Kidney epithelial cell (primary cell): ENCODE data around the gene CCDC92B. TPM values are rescaled to one million over a fixed set of nuclear protein-coding genes. Genes with fewer than 3 reads are reported as not detected.

Experiments
- DNase-seq: peaks from one replicate; pipeline ENCODE4 v3.0.0-alpha.2; 2010; ENCODE audit warnings: low read depth
- H3K27me3 ChIP-seq: 2 replicates; pipeline ENCODE4 v1.6.0; 2011; ENCODE audit warnings: low read length; ENCODE audit not compliant: control insufficient read depth, insufficient read depth
- H3K36me3 ChIP-seq: 2 replicates; pipeline ENCODE4 v1.5.1; 2011; ENCODE audit warnings: low read length; ENCODE audit not compliant: control insufficient read depth, insufficient read depth
- H3K4me3 ChIP-seq: 2 replicates; pipeline ENCODE4 v1.5.1; 2011; ENCODE audit warnings: low read depth, mild to moderate bottlenecking, control low read depth, low read length
- CTCF ChIP-seq: IDR thresholded peaks from 2 replicates; pipeline ENCODE4 v1.5.1; 2011; ENCODE audit warnings: mild to moderate bottlenecking, moderate library complexity, low read length, control low read depth, inconsistent platforms; ENCODE audit not compliant: insufficient read depth, poor library complexity, severe bottlenecking
- total RNA-seq: library from RNA; depleted of rRNA; stranded (reverse); fragments of >200 nt; gene quantifications from 2 replicates; pipeline ENCODE4 v1.2.3, GENCODE V29; 2015

Gene CCDC92B
- total RNA-seq, 1 donor from 2014 or later = not detected

- no peak overlapping the region for H3K4me3 ChIP-seq
- no peaks in the 10 kb centered on the region for H3K36me3 ChIP-seq
- no peak for TF ChIP-seq CTCF
- H3K27me3 ChIP-seq = no peaks in the 10 kb centered on the region
- no peak for DNase-seq
These were observed 59.0 kb downstream of the CCDC92B start for GRCh38 chr17:2690165-2691068.

GRCh38 chr17:2689411-2690164 is 59.9 kb downstream of the CCDC92B start:
- no peaks in the 10 kb centered on the region for H3K27me3 ChIP-seq
- TF ChIP-seq CTCF = no peak
- DNase-seq = no peak
- no peak overlapping the region for H3K4me3 ChIP-seq
- H3K36me3 ChIP-seq = no peaks in the 10 kb centered on the region

DNA sequence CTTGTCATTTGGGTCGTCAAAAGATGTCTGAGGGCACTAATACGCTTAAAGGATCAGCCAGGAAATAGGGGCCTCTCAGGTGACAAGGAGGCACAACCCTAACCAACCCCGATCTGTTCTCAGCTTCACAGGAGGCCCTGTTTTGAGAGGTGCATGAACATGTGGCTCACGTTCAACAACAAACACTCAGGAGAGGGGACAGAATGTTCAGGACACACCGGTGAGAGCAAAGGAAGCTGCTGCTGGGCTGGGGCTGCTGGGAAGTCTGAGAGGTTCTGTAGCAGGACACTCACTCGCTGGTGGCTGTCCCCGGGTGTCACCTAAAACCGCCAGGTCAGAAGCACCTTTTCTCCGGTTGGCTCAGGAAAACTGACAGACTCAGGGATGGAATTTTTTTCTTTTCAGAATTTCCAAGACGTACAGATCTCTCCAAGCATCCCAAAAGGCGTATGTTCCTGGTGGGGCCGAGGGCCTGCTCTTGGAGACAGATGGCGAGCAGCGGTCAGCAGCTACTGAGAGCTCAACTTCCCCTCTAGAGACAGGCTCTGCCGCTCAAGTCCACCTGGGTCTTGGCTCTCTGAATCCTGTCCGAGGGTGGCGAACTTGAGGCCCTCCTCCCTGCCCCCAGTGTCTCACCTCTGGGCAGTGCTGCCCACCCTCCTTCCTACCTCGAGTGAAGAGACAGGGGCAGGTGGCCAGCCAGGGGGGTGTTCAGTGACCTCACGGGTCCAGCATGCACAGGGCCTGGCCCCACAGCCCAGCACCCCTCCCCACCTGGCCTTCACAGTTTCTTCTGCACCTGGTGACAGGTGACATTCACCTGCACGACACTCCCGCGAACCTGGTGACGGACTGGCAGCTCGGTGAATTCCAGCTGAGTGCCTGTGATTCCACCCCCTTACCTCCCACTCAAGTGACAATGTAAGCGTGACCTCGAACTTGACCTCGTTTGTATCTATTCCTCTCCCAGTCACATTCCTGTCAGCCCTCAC is 60.8 kb downstream of the CCDC92B start:
- Histone ChIP-seq H3K27me3 (no peaks in the 10 kb centered on the region), H3K4me3 (no peak overlapping the region), H3K36me3 (no peaks in the 10 kb centered on the region)
- TF ChIP-seq CTCF = no peak
- DNase-seq = no peak

DNA sequence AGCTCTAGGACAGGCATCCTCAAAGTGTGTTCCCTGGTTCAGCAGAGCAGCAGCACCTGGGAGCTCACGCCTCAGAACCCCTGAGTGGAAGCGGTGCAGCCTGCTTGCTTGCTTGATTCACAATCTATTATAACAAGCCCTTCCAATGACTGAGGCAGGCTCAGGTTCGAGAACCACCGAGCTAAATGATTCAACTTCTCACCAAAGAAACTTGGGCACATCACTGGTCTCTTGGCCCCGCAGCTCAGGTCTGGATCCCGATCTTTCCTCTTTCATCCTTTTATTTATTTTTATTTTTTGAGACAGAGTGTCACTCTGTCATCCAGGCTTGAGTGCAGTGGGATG is 62.4 kb downstream of the CCDC92B start:
- no peak for TF ChIP-seq CTCF
- H3K36me3 ChIP-seq = no peaks in the 10 kb centered on the region
- H3K27me3 ChIP-seq = no peaks in the 10 kb centered on the region
- no peak for DNase-seq
- no peak overlapping the region for H3K4me3 ChIP-seq

- DNase-seq = no peak
- no peaks in the 10 kb centered on the region for H3K36me3 ChIP-seq
- H3K4me3 ChIP-seq = no peak overlapping the region
- no peak for TF ChIP-seq CTCF
- no peaks in the 10 kb centered on the region for H3K27me3 ChIP-seq
These were observed 63.8 kb downstream of the CCDC92B start for GRCh38 chr17:2685696-2686095.
